ENCODE data around the gene TIAM1.

Gene TIAM1

DNA sequence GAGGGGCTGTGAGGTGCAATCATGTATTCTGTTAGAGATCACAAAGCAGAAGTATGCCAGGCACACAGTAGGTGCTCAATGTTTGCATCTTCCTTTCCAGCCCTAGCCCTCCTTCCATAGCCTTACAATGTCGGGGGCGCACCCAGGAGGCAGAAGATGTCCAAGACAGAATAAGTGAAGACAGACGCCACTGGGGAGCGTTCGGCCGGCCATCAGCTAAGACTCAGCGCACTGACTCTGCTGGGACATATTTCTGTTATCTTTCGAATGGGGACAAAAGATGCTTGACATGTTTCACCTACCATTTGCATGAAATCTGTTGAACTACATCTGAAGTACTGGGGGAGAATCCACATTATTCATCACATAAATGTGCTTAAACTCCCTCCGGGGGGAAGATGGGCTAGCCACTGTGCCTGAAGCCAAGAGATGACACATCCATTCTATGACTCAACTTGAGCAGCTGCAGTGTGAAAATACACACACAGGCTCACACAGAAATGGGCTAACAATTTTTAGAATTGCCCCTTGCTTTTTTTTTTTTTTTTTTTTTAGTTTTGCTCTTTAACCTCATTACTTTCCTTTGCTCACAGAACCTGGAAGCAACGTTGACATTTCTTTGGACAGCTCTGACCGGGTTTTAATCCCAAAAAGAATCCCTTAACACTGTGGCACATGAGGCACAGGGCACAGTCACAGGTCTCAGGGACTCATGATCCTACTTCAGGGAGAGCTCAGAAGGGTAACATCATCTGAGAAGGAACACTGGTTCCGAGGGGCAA, 7.9 kb downstream of the TIAM1 start:
- in situ Hi-C loops (cut with MboI; ENCODE audit: low sequenced_read_pairs): no loop called here

DNA sequence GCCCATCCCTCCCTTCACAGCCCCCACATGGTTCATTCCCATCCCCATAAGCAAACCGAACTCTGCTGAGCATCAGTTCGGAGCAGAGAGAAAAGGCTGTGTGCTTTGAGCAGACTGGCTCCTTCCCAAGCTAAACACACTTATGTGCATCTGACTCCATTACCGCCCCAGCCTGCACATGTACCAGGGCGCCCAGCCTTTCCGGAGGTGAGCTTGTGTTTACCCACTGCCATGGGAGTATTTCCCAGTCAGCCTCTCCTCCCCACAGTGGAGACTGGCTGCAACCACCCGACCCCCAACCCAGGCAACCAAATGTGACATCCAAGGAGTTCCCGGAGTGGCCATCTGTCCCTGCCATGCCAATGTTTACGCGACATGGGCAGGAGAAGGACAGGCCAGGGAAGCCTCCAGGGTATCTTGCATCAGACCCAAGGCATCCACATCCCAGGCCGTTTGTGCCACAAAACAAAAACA, 9.4 kb downstream of the TIAM1 start:
- in situ Hi-C loops (cut with MboI; ENCODE audit: low sequenced_read_pairs): no loop called here

DNA sequence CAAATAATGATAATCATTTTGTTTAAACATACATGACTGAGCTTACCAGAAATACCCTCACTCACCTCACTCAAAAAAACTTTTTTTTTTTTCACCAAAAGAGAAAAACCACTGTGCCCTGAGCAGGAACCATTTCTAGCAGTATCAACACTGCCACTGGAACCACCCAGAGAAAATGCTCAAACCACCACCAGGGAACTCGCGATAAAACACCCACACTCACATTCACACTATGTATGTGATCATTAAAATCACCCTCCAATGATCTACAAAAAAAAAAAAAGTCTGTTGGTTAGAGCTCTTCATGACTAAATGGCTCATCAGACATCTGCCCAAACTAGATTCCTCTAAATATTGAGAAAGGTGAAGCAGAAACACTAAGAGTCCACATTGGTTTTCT, 11.5 kb downstream of the TIAM1 start:
- in situ Hi-C loops (cut with MboI; ENCODE audit: low sequenced_read_pairs): no loop called here

DNA sequence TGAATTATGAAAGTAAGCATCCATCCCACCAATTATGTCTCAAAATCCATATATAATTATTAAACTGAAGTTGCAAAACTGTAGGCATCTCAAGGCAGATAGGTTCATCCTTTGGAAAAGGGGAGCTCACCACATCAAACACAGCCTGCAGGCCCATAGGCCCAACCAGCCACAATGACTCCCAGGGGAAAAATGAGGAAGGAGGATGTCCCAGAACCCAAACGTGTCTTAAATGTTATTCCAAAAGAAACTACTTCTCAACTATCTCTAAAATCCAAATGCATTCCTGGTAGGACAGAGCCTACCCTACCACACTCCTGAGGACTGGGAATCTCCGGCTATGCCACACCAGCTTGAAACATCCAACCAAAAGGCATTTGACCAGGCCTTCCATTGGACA, 12.8 kb downstream of the TIAM1 start:
- in situ Hi-C loops (cut with MboI; ENCODE audit: low sequenced_read_pairs): no loop called here

DNA sequence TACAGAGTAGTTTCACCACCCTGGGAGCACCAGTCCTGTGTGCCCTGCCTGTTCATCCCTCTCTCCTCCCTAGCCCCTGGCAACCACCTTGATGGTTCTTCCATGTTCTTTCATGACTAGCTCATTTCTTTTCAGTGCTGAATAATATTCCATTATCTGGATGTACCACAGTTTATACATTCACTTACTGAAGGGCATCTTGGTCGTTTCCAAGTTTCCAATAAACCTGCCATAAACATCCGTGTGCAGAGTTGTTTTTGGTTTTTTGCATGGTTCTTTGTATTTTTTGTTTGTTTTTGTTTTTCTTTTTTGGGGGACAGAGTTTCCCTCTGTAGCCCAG, 13.9 kb downstream of the TIAM1 start:
- in situ Hi-C loops (cut with MboI; ENCODE audit: low sequenced_read_pairs): no loop called here

DNA sequence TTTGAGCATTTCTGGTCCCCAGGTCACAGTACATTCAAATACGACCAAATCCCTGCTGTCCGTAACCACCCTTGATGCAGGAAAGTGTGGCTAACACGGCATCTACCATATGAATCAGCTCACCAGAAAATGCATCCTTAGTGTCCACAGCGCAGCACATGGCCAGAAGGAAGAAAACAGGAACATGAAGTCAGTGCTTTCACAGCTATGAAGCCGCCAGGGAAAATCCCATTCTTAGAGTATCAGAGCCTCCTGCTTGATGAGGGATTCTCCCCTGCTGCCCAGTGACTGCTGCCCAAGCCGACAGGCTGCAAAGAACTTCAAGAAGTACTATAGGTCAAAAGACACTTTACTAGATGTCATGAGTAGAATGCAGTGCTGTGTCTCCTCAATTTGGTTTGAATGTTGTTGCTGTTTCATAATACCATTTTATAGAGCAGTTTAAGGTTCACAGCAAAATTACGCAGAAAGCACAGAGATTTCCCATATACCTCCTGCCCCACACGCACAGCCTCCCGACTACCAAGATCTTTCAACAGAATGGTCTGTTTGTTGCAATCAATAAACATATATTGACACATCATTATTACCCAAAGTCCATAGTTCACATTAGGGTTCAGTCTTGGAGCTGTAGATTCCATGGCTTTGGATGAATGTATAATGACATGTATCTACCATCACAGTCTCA, 14.5 kb downstream of the TIAM1 start:
- in situ Hi-C loops (cut with MboI; ENCODE audit: low sequenced_read_pairs): no loop called here

DNA sequence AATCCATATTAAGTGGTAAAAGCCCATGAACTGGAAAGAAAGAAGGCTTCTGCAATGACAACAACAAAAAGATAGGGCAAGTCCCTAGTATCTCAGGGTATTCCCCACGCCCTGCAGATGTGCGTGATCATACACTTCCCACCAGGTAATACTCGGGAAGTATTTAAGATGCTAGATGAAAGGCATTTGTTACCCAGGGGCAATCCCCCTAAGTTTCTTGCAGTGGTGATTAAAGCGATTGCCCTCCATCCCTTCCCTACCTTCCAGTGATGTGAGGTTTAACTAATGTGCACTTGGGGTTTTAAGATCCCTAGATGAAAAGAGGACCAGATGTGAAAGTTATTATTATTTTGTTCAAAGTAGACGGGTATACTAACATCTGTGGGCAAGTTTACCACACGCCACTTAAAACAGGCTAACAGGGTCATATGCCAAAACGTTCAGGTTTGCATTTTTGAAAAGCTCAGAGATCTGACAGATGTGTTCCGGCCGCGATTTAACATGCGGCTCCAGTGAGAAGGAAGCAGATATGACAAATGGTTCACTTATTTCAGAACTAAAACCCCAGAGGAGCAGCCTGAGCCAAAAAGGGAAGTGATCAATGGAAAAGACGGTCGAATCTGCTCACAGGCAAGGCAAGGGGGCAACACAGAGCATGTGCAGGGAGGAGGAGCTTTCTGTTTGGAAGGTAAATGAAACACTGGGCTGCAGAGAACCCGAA, 17.4 kb downstream of the TIAM1 start:
- in situ Hi-C loops (cut with MboI; ENCODE audit: low sequenced_read_pairs): no loop called here

DNA sequence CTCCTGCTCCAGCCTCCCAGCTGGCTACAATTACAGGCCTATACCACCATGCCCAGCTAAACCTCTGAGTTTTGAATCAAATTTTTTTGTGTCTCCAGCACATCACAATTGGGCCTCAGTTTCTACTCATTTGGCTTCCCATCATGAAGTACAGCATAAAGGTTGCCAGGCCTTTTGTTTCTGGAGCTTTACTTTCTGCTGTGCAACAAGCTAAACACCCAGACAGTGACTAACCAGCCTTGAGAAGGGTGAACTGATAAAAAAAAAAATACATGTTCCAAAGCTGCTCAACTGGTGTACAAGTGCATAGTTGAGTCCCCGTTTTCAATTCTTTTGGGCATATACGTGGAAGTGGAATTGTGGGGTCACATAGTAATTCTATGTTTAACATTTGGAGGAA, 25.1 kb downstream of the TIAM1 start:
- in situ Hi-C loops (cut with MboI; ENCODE audit: low sequenced_read_pairs): no loop called here

DNA sequence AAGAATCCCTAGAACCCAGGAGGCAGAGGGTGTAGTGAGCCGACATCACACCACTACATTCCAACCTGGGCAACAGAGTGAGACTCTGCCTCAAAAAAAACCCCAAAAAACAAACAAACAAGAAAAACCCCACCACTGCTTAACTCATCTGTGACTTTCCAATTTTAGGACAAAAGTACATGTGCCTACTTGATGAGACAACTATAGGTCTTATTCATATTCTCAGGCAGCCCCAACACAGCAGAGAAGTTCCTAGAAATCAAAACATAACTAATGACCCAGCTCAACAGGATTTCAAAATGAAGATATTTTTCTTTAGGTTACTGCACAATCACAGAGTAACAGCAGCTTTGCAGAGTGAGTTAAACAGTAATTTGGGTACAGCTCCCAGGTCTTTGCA, 26.4 kb downstream of the TIAM1 start:
- in situ Hi-C loops (cut with MboI; ENCODE audit: low sequenced_read_pairs): no loop called here

DNA sequence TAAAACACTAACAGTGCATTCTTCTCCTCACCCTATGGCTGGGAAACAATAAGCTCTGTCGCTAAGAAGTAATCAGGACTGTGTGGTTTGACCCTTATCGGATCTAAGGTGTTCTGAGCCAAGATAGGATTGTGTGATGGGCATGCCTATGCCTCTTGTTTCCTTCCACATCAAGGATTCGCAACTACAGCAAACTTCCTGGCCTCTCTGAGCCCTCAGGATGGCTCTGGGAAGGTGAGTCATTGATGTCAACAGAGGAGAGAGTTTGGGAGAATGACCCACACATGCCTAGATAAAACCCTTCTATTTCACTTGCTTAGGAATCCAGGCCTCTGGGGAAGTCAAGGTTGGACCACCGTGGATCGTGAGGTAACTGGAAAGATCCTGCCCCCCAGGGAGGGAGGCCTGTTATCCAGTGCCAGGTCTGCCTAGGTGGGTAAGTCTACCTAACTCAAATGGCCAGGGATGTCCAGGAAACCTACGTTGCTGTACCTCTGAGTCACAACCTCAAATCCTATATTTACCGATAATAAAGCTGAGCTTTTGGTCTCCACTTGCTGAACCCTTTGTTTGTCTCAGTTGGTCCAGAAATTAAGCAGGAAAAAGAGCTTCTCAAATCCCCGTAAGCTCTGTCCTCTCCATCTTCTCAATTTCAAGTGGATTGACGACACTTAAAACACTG, 27.4 kb downstream of the TIAM1 start:
- in situ Hi-C loops (cut with MboI; ENCODE audit: low sequenced_read_pairs): no loop called here

DNA sequence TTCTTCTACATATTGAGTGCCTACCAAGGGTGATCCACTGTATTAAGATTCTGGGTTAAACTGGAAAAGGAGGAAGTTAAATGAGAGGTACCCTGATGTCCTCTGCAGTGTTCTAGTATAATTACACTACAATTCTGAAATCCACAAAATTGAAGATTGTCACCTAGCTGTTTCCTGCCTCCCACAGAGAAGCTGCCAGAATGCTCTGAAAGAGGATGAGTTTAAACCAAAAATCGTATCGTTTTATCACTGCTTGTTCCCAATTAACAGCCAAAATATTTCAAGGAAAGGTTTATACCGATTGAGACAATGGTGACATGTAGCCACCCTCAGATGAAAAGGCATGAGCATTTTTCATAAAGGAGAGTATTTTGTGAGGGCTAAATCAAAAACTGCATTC, 28.0 kb downstream of the TIAM1 start:
- in situ Hi-C loops (cut with MboI; ENCODE audit: low sequenced_read_pairs): no loop called here

DNA sequence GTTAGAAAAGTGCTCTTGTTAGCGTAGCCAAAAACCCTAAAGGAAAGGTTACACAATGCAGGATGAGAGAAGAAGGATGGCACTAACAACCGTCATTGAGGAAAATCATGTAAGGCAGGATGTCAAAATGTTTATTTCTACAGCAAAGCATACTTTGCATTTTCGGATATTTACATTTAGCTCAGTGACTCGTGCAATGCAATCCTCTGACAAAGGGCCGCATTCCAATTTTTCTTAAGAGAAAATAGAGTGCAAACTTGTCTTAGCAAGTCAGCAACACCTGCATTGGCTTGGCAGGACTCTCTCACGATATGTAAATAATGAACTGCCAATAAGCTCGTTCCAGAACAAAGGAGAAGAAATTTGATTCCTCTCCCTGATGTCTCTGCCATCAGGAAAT, 33.3 kb downstream of the TIAM1 start:
- in situ Hi-C loops (cut with MboI; ENCODE audit: low sequenced_read_pairs): no loop called here

DNA sequence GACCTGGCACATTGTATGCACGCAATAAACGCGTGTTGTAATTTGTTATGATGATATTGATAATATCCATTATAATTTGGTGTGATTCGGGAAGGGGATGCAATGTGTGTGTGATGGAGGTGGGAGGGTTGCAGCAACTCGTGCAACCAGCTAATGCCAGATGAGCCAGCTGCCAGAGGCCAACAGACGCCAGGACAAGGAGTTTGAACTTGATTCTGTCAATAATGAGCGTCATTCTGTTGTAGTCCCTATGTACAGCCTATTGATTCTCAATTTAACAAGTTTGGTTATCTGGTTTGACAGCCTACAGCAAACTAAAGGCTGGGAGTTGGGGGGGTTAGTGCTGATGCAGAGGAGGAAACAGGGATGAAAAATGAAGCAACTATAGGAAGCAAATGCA, 35.5 kb downstream of the TIAM1 start:
- in situ Hi-C loops (cut with MboI; ENCODE audit: low sequenced_read_pairs): no loop called here

DNA sequence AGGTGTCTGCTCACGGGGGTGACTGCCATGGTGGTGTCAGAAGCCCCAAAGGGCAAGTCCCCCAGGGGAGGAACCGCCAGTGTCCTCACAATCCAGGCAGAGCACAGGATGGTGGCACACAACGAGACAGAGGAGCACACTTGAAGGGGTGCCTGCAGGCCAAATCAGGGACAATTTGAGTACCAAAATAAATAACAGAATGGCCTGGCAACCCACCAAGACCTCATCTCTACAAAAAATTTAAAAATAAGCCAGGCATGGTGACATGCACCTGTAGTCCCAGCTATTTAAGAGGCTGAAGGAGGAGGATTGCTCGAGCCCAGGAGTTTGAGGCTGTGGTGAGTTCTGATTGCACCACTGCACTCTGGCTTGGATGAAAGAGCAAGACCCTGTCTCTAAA, 38.2 kb downstream of the TIAM1 start:
- in situ Hi-C loops (cut with MboI; ENCODE audit: low sequenced_read_pairs): no loop called here

DNA sequence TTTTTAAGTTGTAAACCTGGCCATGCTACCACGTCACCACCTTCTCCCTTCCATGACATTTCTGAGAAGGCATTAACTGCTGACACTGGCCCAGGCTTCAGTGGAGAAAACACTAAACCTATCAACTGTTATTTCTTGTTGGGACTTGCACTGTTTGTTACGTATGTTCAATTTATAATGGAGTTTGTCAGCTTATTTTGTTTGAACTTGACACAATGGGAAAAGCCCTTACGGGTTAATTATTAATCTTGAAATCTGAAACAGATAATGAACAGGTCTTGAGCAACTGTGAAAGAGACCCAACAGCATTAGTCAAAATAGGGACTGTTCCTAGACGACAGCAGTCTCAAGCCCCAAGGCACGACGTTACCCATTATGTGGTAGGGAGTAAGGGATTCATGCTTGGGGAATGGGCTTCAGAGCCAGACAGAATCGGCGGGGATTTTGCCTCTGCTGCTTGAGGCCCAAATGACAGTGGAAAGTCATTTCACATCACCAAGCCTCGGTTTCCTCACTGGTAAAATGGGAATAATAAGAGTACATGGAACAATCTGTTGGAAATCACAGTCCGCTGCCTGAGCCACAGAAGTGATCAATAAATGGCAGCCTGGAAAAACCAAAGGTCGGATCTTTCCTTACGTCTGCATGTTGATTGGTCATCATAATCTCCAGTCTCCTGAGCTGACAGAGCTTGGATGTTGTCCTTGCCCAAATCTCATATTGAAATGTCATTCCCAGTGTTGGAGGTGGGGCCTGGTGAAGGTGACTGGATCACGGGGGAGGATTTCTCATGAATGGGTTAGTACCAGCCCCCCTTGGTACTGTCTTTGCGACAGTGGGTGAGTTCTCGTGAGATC, 44.5 kb downstream of the TIAM1 start:
- in situ Hi-C loops (cut with MboI; ENCODE audit: low sequenced_read_pairs): no loop called here

DNA sequence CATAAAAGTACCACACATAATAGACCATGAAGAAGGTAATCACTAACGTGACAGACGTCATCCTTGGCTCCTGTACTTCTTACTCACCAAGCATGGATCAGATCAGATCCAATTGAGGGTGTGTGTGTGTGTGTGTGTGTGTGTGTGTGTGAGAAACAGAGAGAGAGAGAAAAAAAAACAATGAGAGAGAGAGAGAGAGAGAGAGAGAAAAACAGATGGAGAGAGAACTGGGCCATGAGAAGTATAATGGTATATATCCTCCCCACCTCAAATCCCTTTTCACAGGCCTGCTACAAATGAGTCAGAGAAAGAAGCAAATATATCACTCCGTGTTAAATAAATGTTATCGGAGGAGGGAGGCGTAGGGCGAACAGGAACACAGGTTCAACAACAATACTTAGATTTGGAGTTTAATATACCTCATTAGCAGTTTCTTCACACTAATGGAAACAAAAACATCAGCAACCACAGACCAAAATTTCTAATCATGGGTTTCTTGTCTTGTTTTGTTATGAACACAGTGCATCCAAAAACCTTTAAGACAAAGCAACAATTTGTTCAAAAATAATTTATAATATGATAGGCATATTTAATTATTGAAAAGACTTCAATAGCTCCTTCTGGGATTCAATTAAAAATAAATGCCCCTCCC, 45.3 kb downstream of the TIAM1 start:
- in situ Hi-C loops (cut with MboI; ENCODE audit: low sequenced_read_pairs): no loop called here

DNA sequence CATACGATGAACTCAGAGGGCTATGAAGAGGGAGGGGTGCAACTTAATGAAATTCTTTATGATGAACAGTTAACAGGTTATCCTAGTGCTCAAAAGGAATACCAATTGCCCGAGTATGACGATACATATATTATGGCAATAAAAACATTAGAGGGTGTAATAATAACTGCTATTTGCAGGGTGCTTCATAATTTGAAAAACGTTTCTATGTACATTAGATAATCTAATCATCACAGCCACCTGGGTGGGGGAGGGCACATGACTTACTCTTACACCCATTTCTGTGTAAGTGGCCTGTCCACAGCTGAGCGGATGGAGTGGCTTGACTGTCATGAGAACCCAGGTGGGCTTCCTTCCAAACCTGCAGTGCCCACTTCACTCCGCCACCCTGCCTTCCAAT, 46.3 kb downstream of the TIAM1 start:
- in situ Hi-C loops (cut with MboI; ENCODE audit: low sequenced_read_pairs): no loop called here

DNA sequence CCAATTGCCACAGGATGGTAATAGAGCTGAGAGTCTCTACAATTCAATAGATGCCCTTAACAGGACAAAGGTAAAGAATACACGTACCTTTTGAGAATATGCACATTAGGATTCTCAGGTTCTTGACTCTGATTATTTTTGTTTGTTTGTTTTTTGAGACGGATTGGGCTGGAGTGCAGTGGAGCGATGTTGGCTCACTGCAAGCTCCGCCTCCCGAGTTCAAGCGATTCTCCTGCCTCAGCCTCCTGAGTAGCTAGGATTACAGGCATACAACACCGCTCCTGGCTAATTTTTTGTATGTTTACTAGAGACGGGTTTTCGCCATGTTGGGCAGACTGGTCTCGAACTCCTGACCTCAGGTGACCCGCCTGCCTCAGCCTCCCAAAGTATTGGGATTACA, 48.4 kb downstream of the TIAM1 start:
- in situ Hi-C loops (cut with MboI; ENCODE audit: low sequenced_read_pairs): no loop called here

DNA sequence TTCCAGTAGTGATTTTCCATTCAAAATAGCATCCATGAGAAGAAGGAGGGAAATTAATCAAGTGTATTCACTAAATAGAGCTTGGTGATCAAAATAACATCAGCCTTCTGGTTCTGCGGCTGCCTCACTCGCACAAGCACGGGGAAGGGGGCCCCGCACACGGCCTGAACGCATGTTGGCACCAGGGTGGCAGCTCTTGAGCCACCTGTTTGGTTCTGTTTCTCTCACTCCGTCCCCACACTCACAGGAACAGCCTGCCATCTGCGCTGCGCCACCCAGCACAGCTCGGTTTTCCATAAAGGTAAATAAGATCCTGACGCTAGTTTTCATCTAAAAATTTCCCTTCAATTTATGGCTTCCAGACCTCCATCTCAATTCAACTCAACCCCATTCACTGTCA, 49.4 kb downstream of the TIAM1 start:
- in situ Hi-C loops (cut with MboI; ENCODE audit: low sequenced_read_pairs): no loop called here

DNA sequence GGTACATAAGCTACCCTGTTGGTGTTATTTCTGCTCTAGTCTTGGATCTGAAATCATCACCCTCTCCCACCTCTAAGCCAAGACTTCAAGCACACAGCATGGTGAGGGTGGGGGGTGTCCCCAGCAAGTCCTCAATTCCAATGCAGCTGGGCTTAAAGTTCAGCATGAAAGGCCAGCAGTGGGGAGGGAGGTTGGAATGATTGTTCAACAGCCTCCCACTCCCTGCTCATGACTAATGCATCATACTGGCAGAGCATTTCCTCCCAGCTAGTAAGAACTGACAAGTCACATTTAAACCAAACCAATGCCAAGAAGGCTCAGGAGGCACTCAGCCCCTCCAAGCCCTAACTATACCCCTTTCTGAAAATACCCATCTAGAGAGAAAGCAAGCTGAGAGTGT, 50.1 kb downstream of the TIAM1 start:
- in situ Hi-C loops (cut with MboI; ENCODE audit: low sequenced_read_pairs): no loop called here
